Thyroid gland (tissue), 4 donors: ENCODE results near the gene TMPRSS7.

Experiments used
- CTCF ChIP-seq, 6 experiments: fragments of 200-600 bp in 3 of 6; fragments of 450-650 bp in 3 of 6; sonication (generic) in 3 of 6; IDR thresholded peaks; one replicate each; pipeline ENCODE4 v1.5.1; 2016 to 2019; ENCODE audit warnings: antibody characterized with exemption in 6 of 6, mild to moderate bottlenecking in 2 of 6, inconsistent platforms in 1 of 6, moderate library complexity in 1 of 6
- POLR2A ChIP-seq, 2 donors: fragments of 450-650 bp; IDR thresholded peaks; one replicate each; pipeline ENCODE4 v1.6.1; 2017; ENCODE audit warnings: antibody characterized with exemption in 2 of 2, mild to moderate bottlenecking in 2 of 2, moderate library complexity in 1 of 2

DNA sequence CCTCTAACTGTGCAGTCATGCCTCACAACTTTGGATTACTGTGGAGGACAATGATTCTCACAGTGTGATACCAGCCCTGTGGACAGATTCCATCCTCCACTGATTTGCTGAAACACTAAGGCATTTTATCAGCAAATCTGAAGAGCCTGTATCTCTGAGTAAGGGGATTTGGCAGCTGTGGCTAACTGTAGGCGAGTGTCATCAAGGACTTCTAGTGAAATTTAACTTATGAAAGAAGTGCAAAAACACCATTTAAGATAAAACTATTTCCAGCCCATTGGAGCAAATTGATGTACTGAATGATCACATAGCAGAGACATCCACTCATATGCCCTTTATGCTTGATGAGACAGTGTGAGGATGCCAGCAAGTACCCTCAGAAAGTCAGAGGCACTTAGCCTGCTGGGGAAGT, 13.9 kb upstream of the TMPRSS7 start:
- TF ChIP-seq POLR2A (IDR thresholded peaks at IDR 0.05) (no peak), CTCF (IDR thresholded peaks at IDR 0.05) (no peak)
